Measurements from ENCODE around the gene RNF182.

- TF ChIP-seq POLR2A (IDR thresholded peaks at IDR 0.05; ENCODE audit: low read depth, low read length) (no peak), POLR2AphosphoS5 (IDR thresholded peaks at IDR 0.05; ENCODE audit: low read depth, low read length) (no peak)
Observed at GRCh38 chr6:13988049-13988738, 63.4 kb downstream of the RNF182 start.

Data from GM12892 (cell line).